ENCODE measurements around the gene GTF2F2.
A peak's percentile ranks its signal among the peaks of the same experiment; 100 is the strongest.
"Not testable (repeated sequence)": the region's sequence is repeated elsewhere in the genome, so short reads cannot be mapped to it uniquely, and the experiment has no call there.

The GTF2F2 gene

DNA sequence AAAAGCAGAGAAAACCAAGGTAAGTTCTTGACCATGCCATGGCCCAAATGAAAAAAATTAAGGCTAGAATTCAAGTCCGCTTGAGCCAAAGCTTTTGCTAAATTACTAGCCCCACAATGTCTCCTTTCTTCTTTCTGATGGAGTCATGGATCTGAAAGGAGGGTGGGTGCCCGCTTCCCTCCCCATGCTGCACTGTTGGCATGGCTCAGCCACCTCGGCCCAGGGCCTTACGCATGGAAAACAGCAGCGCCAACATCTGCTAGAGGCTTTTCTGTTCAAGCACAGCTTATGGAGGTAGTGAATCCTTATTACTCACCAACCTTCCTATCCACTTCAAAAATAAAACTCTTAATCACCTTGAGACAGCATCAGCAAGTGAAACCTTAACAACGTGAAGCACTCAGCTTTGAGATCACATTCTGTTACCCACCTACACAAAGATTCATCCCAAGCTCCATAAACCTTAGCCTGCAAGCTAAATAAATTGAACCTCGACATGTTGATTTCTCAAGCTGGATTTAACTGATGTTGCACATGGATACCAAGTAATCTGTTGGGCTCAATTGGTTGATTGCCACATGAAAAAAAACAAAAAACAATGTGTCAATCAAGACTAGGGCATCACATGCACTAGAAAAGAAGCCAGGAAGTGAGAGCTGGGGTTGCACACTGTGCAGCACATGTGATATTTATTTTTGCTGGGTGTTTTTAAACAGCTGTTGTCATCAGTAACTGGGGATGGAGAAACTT, 177.3 kb downstream of the GTF2F2 start:
- Mint-ChIP-seq H3K4me1 (ENCODE audit: low read depth) (peaks cover 23% of the 10 kb centered on the region), H3K27me3 (ENCODE audit: low read depth) (no peaks in the 10 kb centered on the region), H3K4me3 (peak overlapping the region; percentile 17), H3K9me3 (no peaks in the 10 kb centered on the region), H3K36me3 (ENCODE audit: low read depth) (peaks cover 6% of the 10 kb centered on the region), H3K27ac (peak overlapping the region; percentile 69)

DNA sequence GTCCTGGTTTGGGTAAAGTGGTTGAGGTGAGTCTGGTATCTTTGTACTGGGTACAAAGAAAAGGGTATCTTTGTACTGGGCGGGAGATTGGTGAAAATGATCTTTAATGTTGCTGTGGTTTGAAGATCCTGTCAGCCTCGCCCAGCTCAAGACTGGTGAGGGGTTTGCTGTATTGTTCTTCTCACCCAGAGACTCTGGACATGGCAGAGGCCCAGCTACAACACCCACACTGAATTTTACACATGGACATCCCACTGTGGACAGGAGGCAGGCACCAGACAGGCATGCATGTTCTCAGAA, 177.8 kb downstream of the GTF2F2 start:
- Mint-ChIP-seq H3K9me3 (no peaks in the 10 kb centered on the region), H3K27me3 (ENCODE audit: low read depth) (no peaks in the 10 kb centered on the region), H3K36me3 (ENCODE audit: low read depth) (peaks cover 6% of the 10 kb centered on the region), H3K27ac (peak overlapping the region; percentile 69), H3K4me1 (ENCODE audit: low read depth) (peaks cover 23% of the 10 kb centered on the region), H3K4me3 (peak overlapping the region; percentile 17)

DNA sequence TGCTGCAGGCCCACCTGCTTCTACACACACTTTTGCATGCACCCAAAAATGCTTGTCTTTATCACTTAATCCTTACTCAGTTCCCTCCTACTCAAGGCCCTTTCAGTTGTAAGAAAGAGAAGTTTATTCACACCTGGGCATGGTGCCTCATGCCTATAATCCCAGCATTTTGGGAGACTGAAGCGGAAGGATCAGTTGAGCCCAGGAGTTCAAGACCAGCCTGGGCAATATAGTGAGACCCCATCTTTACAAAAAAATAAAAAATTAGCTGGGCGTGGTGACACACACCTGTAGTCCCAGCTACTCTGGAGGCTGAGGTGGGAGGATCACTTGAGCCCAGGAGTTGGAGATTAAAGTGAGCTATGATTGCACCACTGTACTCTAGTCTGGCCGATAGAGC, 178.2 kb downstream of the GTF2F2 start:
- H3K27me3 Mint-ChIP-seq (ENCODE audit: low read depth); H3K36me3 Mint-ChIP-seq (ENCODE audit: low read depth); H3K27ac Mint-ChIP-seq; H3K4me3 Mint-ChIP-seq; H3K9me3 Mint-ChIP-seq: not testable (repeated sequence)
- H3K4me1 Mint-ChIP-seq (ENCODE audit: low read depth) = peaks cover 23% of the 10 kb centered on the region

DNA sequence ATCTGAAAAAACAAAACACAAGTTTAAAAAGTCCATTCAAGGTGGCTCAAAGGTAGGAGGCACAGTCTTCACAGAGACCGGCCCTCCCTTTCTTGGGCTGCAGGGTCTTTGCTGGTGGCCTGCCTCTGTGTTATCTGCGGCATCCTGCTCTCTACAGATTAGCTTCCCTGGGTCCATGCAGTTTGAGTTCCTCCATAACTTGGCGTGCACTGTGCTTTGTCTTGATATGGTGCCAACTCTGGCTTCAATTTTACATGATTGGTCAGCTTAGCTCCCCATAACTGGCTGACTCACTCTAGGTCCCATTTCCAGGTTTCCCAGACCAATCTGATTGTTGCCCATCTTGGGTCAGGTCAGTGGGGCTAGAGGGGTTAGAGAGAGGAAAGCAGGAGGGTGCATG, 178.9 kb downstream of the GTF2F2 start:
- H3K27ac Mint-ChIP-seq = no peak overlapping the region

DNA sequence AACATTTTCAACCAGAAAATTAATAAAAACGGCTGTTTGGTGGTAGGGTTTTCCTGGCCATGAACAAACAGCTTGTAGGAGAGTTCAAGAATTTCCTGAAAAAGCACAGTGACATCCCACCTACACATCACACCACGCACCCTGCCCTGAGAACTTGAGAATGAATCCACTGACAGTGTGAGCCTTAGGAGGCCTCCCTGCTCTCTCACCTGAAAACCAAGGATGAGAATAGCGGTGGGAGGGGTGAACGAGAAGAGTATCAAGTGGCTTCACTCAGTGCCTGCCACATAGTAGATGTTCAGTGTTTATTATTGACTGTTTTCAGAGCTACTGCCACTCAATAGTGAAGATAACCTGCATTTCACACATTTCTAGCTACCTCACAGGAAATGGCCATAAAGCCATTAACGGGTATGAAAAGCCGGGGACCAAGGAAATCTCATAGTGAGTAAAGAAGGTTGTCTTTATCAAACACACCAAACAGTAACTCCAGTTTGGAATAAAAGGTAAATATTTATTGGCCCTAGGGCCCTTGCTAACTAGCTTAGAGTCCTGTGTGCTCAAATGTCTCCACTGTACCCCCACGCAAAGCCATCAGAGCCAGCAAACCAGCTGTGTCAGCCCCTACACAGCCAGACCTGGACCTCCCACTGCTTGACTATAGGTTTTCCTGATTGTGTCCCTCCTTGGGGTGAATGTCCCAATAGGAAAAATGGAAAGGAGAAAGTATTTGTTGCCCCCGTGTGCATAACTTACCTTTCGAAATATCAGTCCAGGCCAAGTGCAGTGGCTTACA, 180.1 kb downstream of the GTF2F2 start:
- peaks cover 23% of the 10 kb centered on the region for H3K4me1 Mint-ChIP-seq (ENCODE audit: low read depth)
- no peaks in the 10 kb centered on the region for H3K27me3 Mint-ChIP-seq (ENCODE audit: low read depth)
- no peaks in the 10 kb centered on the region for H3K9me3 Mint-ChIP-seq
- no peak overlapping the region for H3K27ac Mint-ChIP-seq
- no peak overlapping the region for H3K4me3 Mint-ChIP-seq
- H3K36me3 Mint-ChIP-seq (ENCODE audit: low read depth) = peaks cover 6% of the 10 kb centered on the region

More for the DNA sequence above, 178.9 kb downstream of the GTF2F2 start:
- Mint-ChIP-seq H3K4me1 (ENCODE audit: low read depth) (peaks cover 23% of the 10 kb centered on the region), H3K27me3 (ENCODE audit: low read depth) (no peaks in the 10 kb centered on the region), H3K36me3 (ENCODE audit: low read depth) (peaks cover 6% of the 10 kb centered on the region), H3K4me3 (no peak overlapping the region), H3K9me3 (no peaks in the 10 kb centered on the region)

DNA sequence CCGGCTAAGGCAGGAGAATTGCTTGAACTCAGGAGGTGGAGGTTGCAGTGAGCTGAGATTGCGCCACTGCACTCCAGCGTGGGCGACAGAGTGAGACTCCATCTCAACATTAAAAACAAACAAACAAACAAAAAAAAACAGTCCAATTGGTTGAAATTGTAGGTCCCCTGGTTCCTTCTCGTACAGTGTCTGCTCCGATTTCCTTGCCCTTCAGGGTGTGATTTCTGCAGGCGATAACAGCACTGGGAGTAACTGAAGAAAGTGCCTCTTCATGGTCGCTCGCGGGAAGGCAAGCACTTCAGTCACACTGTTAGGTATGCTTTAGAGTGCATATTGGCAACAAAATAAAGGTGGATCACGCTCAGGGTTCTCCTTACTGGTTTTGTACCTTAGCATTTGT, 181.0 kb downstream of the GTF2F2 start:
- Mint-ChIP-seq H3K9me3 (no peaks in the 10 kb centered on the region), H3K4me1 (ENCODE audit: low read depth) (peaks cover 18% of the 10 kb centered on the region), H3K27ac (no peak overlapping the region), H3K4me3 (no peak overlapping the region), H3K27me3 (ENCODE audit: low read depth) (no peaks in the 10 kb centered on the region), H3K36me3 (ENCODE audit: low read depth) (peaks cover 6% of the 10 kb centered on the region)

DNA sequence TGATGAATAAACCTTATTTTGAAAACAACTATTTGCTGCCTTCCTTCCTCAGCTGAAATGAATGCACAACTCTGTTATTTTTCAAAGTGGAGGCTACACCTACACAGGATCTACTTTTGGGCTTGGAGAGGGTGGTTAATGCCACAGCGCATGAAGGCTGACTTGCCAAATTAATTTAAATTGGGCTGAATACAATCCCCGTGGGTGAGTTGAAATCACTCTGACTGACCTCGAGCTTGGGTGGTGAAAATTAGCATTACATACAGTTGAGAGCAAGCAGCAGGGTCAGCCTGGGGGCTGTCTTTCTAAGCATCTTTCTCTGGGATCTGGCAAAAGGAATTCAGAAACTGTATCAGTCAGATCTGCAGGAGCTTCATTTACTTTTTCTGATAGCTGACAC, 182.2 kb downstream of the GTF2F2 start:
- H3K9me3 Mint-ChIP-seq = no peaks in the 10 kb centered on the region

DNA sequence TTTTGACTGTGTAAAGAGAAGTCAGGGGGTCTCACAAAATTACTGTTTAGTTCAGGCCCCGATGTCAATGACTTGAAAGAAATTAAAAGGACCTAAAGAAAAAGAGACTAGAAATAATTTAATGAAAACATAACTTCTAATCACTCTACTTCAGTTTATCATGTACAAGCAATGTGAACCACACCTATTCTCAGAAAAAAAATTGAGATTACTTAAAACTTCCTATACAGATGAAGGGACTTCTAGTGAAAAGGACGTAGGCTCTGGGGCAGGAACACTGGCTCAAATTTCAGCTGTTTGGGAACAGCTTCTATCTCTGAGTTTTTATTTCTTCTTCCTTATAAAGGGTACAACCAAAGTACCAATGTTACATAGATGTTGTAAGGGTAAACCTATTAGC, 182.7 kb downstream of the GTF2F2 start:
- Mint-ChIP-seq H3K4me1 (ENCODE audit: low read depth) (peaks cover 6% of the 10 kb centered on the region), H3K27me3 (ENCODE audit: low read depth) (no peaks in the 10 kb centered on the region), H3K4me3 (no peak overlapping the region), H3K27ac (no peak overlapping the region), H3K36me3 (ENCODE audit: low read depth) (no peaks in the 10 kb centered on the region), H3K9me3 (no peaks in the 10 kb centered on the region)

More for the DNA sequence above, 182.2 kb downstream of the GTF2F2 start:
- H3K36me3 Mint-ChIP-seq (ENCODE audit: low read depth) = peaks cover 2% of the 10 kb centered on the region
- H3K4me3 Mint-ChIP-seq = no peak overlapping the region
- H3K4me1 Mint-ChIP-seq (ENCODE audit: low read depth) = peaks cover 11% of the 10 kb centered on the region
- no peaks in the 10 kb centered on the region for H3K27me3 Mint-ChIP-seq (ENCODE audit: low read depth)
- H3K27ac Mint-ChIP-seq = no peak overlapping the region

DNA sequence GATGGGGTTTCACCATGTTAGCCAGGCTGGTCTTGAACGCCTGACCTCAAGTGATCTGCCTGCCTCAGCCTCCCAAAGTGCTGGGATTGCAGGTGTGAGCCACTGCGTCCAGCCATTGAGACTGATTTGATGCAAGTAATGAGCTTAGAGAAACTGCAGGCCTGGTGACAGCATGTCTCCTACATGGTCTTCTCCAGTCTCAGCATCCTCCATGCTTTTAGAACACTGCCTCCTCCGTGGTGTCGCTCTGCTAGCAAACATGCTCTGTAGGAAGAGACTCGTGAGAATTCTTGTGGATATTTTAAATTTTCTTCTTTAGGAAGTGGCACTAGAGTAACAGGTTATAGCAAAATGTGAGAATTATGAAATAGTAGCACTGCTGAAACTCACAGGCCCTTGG, 183.6 kb downstream of the GTF2F2 start:
- no peak overlapping the region for H3K27ac Mint-ChIP-seq
- no peaks in the 10 kb centered on the region for H3K9me3 Mint-ChIP-seq
- H3K4me3 Mint-ChIP-seq = no peak overlapping the region
- peaks cover 1% of the 10 kb centered on the region for H3K4me1 Mint-ChIP-seq (ENCODE audit: low read depth)
- no peaks in the 10 kb centered on the region for H3K36me3 Mint-ChIP-seq (ENCODE audit: low read depth)
- no peaks in the 10 kb centered on the region for H3K27me3 Mint-ChIP-seq (ENCODE audit: low read depth)

DNA sequence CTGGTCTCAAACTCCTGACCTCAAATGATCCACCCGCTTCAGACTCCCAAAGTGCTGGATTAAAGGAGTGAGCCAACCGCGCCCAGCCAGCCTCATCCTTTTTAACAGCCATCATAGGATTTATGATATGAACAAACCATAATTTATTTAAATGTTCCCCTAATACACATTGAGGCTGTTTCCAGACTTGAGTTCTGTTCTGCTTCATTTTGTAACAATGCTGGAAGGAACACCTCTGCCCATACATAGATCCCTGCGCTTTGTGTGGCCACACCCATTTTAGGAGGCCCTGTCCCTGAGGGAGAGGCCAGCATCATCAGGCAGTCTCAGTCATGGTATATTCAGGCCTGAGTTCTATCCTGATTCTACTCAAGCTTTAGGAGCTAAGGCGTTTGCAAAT, 184.8 kb downstream of the GTF2F2 start:
- Mint-ChIP-seq H3K27me3 (ENCODE audit: low read depth) (peaks cover 5% of the 10 kb centered on the region), H3K27ac (no peak overlapping the region), H3K36me3 (ENCODE audit: low read depth) (no peaks in the 10 kb centered on the region), H3K4me3 (no peak overlapping the region), H3K9me3 (no peaks in the 10 kb centered on the region), H3K4me1 (ENCODE audit: low read depth) (peaks cover 6% of the 10 kb centered on the region)

DNA sequence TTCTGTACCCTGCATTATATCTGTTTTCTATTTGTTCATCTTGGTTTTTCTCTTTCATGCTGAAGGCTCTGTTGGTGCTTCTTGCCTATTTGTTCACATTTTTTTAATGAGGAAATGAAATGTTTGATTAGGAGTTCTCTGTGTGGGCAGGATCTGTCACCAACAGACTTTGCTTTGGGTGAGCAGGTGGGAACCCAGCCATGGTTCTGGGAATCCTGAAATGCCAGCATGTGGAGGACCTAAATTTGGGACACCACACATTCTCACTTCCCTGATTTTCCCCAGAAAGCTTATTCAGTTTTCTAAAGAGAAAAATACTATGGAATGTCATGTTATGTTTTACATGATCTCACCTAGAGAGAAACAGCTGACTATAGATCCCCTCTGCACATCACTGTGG, 186.7 kb downstream of the GTF2F2 start:
- H3K27ac Mint-ChIP-seq = no peak overlapping the region

DNA sequence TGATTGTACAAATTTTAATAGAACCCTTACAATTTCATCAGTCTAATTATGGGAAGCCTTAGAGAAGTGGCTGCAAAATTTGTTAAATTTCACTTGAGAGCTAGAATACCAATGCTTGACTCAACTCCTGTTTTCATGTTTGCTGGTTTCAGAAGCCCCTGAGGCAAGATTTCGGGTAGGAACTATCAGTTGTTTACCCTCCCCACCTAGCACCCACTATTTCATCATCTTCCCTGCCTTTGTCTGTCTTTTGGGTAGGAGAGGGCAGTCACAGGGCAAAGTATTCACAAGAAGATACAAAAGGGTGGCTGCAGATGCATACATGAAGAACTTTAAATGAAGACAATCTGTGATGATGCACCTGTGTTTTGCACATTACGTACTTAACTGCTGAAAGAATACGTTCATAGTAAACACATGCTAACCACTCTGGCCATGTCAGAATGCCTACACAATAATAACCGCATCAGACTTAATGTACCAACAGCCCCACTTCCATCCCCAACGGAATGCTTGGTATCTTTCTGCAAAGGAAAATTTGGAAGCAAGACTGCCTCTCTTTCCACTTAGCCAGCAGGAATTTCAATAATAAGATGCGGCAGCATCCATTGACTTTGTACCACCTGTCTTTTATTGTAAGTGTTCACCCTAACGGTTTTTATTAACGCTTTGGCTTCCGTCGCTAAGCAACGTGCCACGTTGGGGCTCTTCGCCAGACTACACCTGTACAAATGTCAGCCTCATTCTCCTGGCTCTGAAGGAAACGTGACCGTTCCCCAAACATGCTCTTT, 190.2 kb downstream of the GTF2F2 start:
- H3K4me3 Mint-ChIP-seq = peak overlapping the region; percentile 83

More for the DNA sequence above, 186.7 kb downstream of the GTF2F2 start:
- no peaks in the 10 kb centered on the region for H3K36me3 Mint-ChIP-seq (ENCODE audit: low read depth)
- H3K9me3 Mint-ChIP-seq = no peaks in the 10 kb centered on the region
- H3K27me3 Mint-ChIP-seq (ENCODE audit: low read depth) = peaks cover 17% of the 10 kb centered on the region
- peaks cover 19% of the 10 kb centered on the region for H3K4me1 Mint-ChIP-seq (ENCODE audit: low read depth)
- no peak overlapping the region for H3K4me3 Mint-ChIP-seq

DNA sequence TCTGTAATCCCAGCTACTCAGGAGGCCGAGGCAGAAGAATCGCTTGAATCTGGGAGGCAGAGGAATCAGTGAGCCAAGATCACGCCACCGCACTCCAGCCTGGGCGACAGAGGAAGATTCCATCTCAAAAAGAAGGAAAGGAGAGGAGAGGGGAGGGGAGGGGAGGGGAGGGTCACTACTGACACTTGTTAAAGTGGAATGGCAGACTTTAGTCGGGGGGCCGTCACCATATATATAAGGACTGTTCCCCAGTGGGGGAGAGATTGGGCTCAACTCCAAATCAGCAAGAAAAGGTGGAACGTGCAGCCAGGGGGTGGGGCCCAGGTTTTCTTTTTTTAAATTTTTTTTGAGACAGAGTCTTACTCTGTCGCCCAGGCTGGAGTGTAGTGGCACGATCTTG, 194.5 kb downstream of the GTF2F2 start:
- Mint-ChIP-seq H3K27me3 (ENCODE audit: low read depth) (peaks cover 17% of the 10 kb centered on the region), H3K9me3 (no peaks in the 10 kb centered on the region), H3K27ac (no peak overlapping the region), H3K4me1 (ENCODE audit: low read depth) (peaks cover 15% of the 10 kb centered on the region), H3K4me3 (no peak overlapping the region), H3K36me3 (ENCODE audit: low read depth) (no peaks in the 10 kb centered on the region)

More for the DNA sequence above, 190.2 kb downstream of the GTF2F2 start:
- Mint-ChIP-seq H3K27ac (no peak overlapping the region), H3K27me3 (ENCODE audit: low read depth) (peaks cover 22% of the 10 kb centered on the region), H3K4me1 (ENCODE audit: low read depth) (peaks cover 20% of the 10 kb centered on the region), H3K36me3 (ENCODE audit: low read depth) (no peaks in the 10 kb centered on the region), H3K9me3 (no peaks in the 10 kb centered on the region)

DNA sequence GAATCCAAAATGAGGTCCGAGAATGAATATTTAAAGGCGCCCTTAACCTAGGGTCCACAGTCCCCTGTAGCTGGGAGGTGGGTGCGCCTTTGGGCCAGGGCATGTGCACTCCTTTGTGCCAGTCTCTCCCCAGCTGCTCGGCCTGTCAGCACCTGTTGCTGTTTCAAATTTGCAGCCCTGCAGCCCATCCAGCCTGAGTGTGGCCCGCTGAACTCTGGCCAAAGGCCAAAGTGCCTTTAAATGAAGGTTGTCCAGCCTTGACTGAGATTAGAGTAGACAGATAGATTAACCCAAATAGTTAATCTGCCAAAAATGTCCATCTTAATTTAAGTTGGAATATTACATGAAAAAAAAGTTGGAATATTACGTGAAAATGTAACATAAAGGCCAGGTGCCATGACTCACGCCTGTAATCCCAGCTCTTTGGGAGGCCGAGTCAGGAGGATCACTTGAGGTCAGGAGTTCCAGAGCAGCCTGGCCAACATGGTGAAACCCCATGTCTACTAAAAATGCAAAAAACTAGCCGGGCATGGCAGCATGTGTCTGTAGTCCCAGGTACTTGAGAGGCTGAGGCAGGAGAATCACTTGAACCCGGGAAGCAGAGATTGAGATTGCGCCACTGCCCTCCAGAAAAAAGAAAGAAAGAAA, 195.3 kb downstream of the GTF2F2 start:
- Mint-ChIP-seq H3K36me3 (ENCODE audit: low read depth) (no peaks in the 10 kb centered on the region), H3K27me3 (ENCODE audit: low read depth) (peaks cover 11% of the 10 kb centered on the region), H3K27ac (no peak overlapping the region), H3K9me3 (no peaks in the 10 kb centered on the region), H3K4me3 (no peak overlapping the region), H3K4me1 (ENCODE audit: low read depth) (peaks cover 11% of the 10 kb centered on the region)
